Kidney tubule cell (primary cell): ENCODE measurements around the gene MORN5.

Experiments
- DNase-seq: peaks from one replicate; pipeline ENCODE4 v3.0.0-alpha.2; 2018; ENCODE audit warnings: low spot score

The MORN5 gene

DNA sequence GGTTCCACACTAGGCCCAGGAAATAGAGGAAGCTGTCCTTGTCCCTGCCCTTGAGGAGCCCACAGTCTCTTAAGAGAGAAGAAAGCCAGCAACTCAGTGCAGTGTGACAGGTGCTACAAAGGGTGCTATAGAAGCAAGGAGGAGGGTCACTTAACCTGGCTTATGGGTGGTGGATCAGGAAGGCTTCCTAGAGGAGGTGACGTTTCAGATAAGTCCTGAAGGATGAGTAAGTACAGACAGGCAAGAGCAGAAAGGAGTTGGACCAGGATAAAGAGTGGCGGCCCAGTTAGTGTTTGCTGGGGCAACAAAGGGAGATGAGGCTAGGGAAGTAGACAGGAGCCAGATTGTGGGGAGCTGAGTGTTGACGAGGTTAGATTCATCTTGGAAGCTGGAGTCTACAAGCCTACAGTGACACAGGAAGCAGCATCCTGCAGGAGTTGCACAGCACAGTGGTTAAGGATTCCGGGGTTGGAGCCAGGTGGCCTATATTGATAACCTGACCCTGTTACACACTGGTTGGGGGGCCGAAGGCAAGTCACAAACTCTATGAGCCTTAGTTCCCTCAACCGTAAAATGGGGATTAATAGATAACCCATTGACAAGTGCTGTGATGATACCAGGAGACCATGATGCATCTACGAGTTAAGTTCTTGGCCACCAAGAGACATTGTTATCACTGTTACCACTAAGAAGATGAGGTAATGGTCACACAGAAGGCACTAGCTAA is 74.5 kb downstream of the MORN5 start:
- DNase-seq: no peak

DNA sequence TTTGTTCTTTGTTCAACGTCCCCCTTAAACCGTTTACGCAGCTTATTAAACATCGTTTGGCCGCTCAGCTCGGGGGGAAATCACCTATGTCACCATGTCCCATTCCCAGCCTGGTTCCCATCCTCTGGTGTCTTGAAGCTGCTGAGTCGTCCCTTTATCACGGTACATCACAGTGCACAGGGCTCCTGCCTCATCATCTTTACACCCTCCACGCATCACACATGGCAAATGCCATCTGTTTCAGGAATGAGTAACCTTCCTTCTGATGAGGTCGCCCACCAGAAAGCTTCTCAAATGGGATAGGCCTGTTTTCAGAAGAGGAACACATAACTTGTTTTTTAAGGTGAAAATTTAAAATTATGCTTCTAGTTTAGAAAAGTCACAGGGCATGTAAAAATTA is 77.0 kb downstream of the MORN5 start:
- no peak for DNase-seq

DNA sequence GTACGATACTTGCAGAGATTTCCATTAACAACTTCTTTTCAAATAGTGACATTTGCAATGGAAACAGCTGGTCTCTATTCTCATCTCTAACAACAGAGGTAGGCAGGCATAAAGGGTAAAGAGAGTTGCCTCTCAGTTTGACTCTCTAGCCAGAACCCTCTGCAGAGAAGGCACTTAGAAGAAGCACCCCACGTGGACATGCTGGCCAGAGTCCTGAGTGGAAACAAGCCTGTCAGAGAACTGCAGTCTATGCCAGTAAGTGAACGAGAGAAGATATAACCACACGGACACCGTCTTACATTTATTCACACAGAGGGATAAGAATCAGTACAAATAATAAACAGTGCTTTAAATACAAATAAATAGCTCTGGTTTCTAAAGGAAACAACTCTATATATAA is 80.0 kb downstream of the MORN5 start:
- no peak for DNase-seq

DNA sequence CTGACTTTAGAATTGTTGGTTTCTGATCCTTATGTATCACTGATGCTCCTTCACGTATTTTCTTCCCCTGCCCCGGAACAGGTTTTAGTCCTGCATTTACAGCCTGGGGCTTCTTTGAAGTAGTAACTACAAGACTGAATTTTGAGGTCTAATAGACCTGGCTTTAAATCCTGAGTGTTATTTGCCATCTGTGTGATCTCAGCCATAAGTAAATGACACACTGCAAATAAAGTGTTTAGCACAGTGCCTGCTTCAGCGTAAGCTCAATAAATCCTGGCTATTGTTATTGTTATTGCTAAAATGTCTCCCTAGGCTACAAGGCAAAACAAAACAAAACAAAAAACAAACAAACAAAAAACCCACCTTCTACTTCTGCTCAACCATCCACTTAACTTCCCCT is 84.6 kb downstream of the MORN5 start:
- DNase-seq: no peak

DNA sequence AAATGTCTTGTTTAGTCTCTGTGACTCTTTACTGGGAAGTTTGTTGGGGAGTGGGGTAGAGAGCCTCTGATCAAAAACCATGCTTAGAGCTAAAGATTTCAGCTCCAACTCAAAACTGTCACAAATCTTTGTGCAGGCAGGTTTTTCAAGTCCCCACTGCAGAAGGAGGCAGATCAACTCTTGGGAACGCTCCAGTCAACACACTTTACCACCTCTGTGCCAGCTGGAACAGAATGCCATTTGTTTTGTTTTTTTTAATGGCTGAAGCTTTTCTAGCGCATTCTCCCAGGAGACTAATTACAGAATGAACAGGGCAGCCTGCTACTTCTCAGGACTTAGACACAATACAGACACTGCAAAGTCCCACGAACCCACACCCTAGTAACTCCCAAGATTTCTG is 87.0 kb downstream of the MORN5 start:
- DNase-seq: no peak

DNA sequence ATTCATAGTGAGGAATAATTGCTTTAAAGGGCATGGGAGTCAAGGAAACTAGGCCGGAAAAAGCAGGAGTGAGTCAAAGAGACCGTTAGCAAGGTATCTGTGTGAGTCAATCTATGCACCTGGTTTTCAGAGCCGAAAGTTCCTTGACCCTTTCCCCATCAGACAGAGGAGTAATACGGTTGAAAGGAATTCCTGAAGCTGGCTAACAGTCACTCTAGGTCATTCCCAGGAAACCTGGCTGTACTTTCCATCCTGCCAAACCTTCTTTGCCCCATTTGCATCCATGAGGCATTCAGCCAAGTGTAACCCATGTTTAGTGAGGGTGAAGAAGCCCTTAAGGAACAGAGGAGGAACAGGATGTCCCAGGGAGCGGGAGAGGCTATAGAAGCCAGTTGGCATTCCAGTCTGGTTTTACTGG is 88.7 kb downstream of the MORN5 start:
- peak; percentile 96 for DNase-seq
